GM12891 (cell line): Measurements from ENCODE around the gene PAX7.

Experiments used
- DNase-seq: peaks from one replicate; pipeline ENCODE4 v3.0.0; 2011; ENCODE audit warnings: low spot score; ENCODE audit not compliant: insufficient read length
- FAIRE-seq: peaks from 2 replicates; lab custom pipeline; 2011; peaks lifted over from hg19 to GRCh38; lab: Jason Lieb, UNC
- PAX5 ChIP-seq: IDR thresholded peaks from 2 replicates; pipeline ENCODE4 v1.6.1; 2011; ENCODE audit warnings: low read length, moderate library complexity, mild to moderate bottlenecking; ENCODE audit not compliant: insufficient read depth, severe bottlenecking
- POLR2A ChIP-seq: IDR thresholded peaks from 2 replicates; pipeline ENCODE4 v1.6.1; 2011; ENCODE audit warnings: low read depth, low read length, control low read depth
- POLR2AphosphoS5 ChIP-seq: IDR thresholded peaks from 2 replicates; pipeline ENCODE4 v1.6.1; 2011; ENCODE audit warnings: low read depth, low read length, control low read depth
- POU2F2 ChIP-seq: IDR thresholded peaks from 2 replicates; pipeline ENCODE4 v1.6.1; 2011; ENCODE audit warnings: low read depth, mild to moderate bottlenecking, control low read depth, low read length, moderate library complexity
- SPI1 ChIP-seq: IDR thresholded peaks from 2 replicates; pipeline ENCODE4 v1.6.1; 2011; ENCODE audit warnings: low read depth, low read length, control low read depth
- TAF1 ChIP-seq: IDR thresholded peaks from 2 replicates; pipeline ENCODE4 v1.6.1; 2011; ENCODE audit warnings: low read depth, low read length, control low read depth

Gene PAX7

GRCh38 chr1:18657506-18658201, 27.0 kb downstream of the PAX7 start:
- DNase-seq (no peak), FAIRE-seq (no peak)
- TF ChIP-seq POLR2AphosphoS5 (no peak), SPI1 (no peak), POLR2A (no peak), PAX5 (no peak), TAF1 (no peak), POU2F2 (no peak)

- FAIRE-seq (no peak), DNase-seq (no peak)
- no peak for TF ChIP-seq TAF1
Measured at GRCh38 chr1:18658831-18659230, 28.2 kb downstream of the PAX7 start.

- no peak for DNase-seq
- no peak for FAIRE-seq
- TF ChIP-seq POLR2AphosphoS5 (no peak), SPI1 (no peak), PAX5 (no peak), POU2F2 (no peak), TAF1 (no peak), POLR2A (no peak)
Measured at GRCh38 chr1:18661404-18662285, 31.0 kb downstream of the PAX7 start.

GRCh38 chr1:18662286-18662639, 31.6 kb downstream of the PAX7 start:
- DNase-seq = no peak
- TF ChIP-seq SPI1 (no peak), TAF1 (no peak), POU2F2 (no peak), PAX5 (no peak)
- FAIRE-seq = no peak

GRCh38 chr1:18666317-18666920, 35.8 kb downstream of the PAX7 start:
- TF ChIP-seq POLR2AphosphoS5 (no peak), POU2F2 (no peak), SPI1 (no peak), PAX5 (no peak), TAF1 (no peak), POLR2A (no peak)
- FAIRE-seq (no peak), DNase-seq (no peak)

GRCh38 chr1:18667333-18667732, 36.7 kb downstream of the PAX7 start:
- TF ChIP-seq PAX5 (no peak), SPI1 (no peak), POLR2A (no peak), POU2F2 (no peak), POLR2AphosphoS5 (no peak)
- DNase-seq (no peak), FAIRE-seq (no peak)

GRCh38 chr1:18668046-18668445, 37.4 kb downstream of the PAX7 start:
- no peak for TF ChIP-seq TAF1
- TF ChIP-seq SPI1 = no peak
- TF ChIP-seq POU2F2 = no peak
- no peak for TF ChIP-seq POLR2A
- TF ChIP-seq POLR2AphosphoS5 = no peak
- TF ChIP-seq PAX5 = no peak
- DNase-seq = no peak
- FAIRE-seq = no peak

GRCh38 chr1:18668750-18669404, 38.2 kb downstream of the PAX7 start:
- no peak for FAIRE-seq
- TF ChIP-seq POLR2A (no peak), POU2F2 (no peak), SPI1 (no peak), TAF1 (no peak), PAX5 (no peak), POLR2AphosphoS5 (no peak)
- no peak for DNase-seq

GRCh38 chr1:18670121-18670867, 39.6 kb downstream of the PAX7 start:
- TF ChIP-seq POLR2AphosphoS5 = no peak
- TF ChIP-seq TAF1 = no peak
- no peak for TF ChIP-seq POU2F2
- no peak for TF ChIP-seq POLR2A
- TF ChIP-seq PAX5 = no peak
- TF ChIP-seq SPI1 = no peak
- FAIRE-seq = no peak
- no peak for DNase-seq
